ENCODE results near the gene ATF7IP2. TPM values are rescaled to one million over a fixed set of nuclear protein-coding genes. Genes with fewer than 3 reads are reported as not detected.
"Not testable (repeated sequence)": the region's sequence is repeated elsewhere in the genome, so short reads cannot be mapped to it uniquely, and the experiment has no call there.

ATF7IP2 gene
- total RNA-seq (10 to 100 TPM in 3 of 4 donors, 1 to 10 TPM in 1; 9.3 to 22.0 (median 14.3) TPM), polyA plus RNA-seq (10 to 100 TPM in 2 of 3 donors, 1 to 10 TPM in 1; 3.7 to 17.1 (median 10.2) TPM)

- peak; percentile 88 for DNase-seq
- TF ChIP-seq POLR2A (IDR thresholded peaks at IDR 0.05) (peak; percentile 19 to 34), EP300 (IDR thresholded peaks at IDR 0.05) (no peak), POLR2AphosphoS5 (IDR thresholded peaks at IDR 0.05) (peak; percentile 53 to 92 (median 78)), CTCF (IDR thresholded peaks at IDR 0.05) (no peak)
- intact Hi-C loops (cut with DNase I), result loop anchor here (5.0 to 10.0 kb wide), 3 partner anchors 44 to 359 kb away; partner anchors contain the start of gene NUBP1
- Histone ChIP-seq H3K36me3 (no peaks in the 10 kb centered on the region), H3K9me3 (no peaks in the 10 kb centered on the region), H3K27ac (peak within 1 kb of the TSS; percentile 67 to 81 (median 74)), H3K27me3 (no peaks in the 10 kb centered on the region), H3K4me3 (peak within 1 kb of the TSS; percentile 53 to 67 (median 60)), H3K4me1 (peaks cover 0 to 14% (median 5%) of the 10 kb centered on the region in 4 donors)
- WGBS, 2 donors, result 5 to 17% methylated on average over 66 of the region's 66 CpGs
These were observed at the start of gene ATF7IP2 for GRCh38 chr16:10385725-10386516. ATF7IP2 (plus strand) TSS chr16:10386061; CDS start chr16:10430621, 44,560 bp downstream.

GRCh38 chr16:10338426-10338825 is 47.4 kb upstream of the ATF7IP2 start:
- Histone ChIP-seq H3K36me3 (no peaks in the 10 kb centered on the region), H3K9me3 (peaks cover 3 to 14% (median 6%) of the 10 kb centered on the region in 4 donors), H3K4me1 (peaks cover 0 to 30% (median 15%) of the 10 kb centered on the region in 4 donors), H3K27ac (peak overlapping the region in 3 of 4 donors; percentile 26 to 58 (median 47)), H3K4me3 (no peak overlapping the region), H3K27me3 (no peaks in the 10 kb centered on the region)
- TF ChIP-seq POLR2AphosphoS5 (IDR thresholded peaks at IDR 0.05) (peak; percentile 48 to 91 (median 79)), EP300 (IDR thresholded peaks at IDR 0.05) (no peak)
- WGBS, 2 donors, result 64 to 77% methylated on average over 2 of the region's 2 CpGs
- intact Hi-C loops (cut with DNase I), result no loop called here
- peak; percentile 71 for DNase-seq

- WGBS, 2 donors, result 79 to 89% methylated on average over 8 of the region's 8 CpGs
- no peak for TF ChIP-seq CTCF (IDR thresholded peaks at IDR 0.05)
- no peak for TF ChIP-seq EP300 (IDR thresholded peaks at IDR 0.05)
- peaks cover 0 to 33% (median 15%) of the 10 kb centered on the region in 4 donors for H3K4me1 ChIP-seq
- H3K27ac ChIP-seq, result no peak overlapping the region
- H3K9me3 ChIP-seq, result peaks cover 6 to 14% (median 7%) of the 10 kb centered on the region in 4 donors
- H3K4me3 ChIP-seq, result no peak overlapping the region
- H3K27me3 ChIP-seq, result no peaks in the 10 kb centered on the region
- intact Hi-C loops (cut with DNase I), result loop anchor here (5.0 kb wide), 1 partner anchor 47 kb away; the partner anchor contains the start of gene ATF7IP2
- no peak for DNase-seq
- no peaks in the 10 kb centered on the region for H3K36me3 ChIP-seq
These were observed 45.8 kb upstream of the ATF7IP2 start for GRCh38 chr16:10339777-10340732.

GRCh38 chr16:10343124-10343760 is 42.6 kb upstream of the ATF7IP2 start:
- no peaks in the 10 kb centered on the region for H3K27me3 ChIP-seq
- H3K4me1 ChIP-seq, result peaks cover 0 to 24% (median 5%) of the 10 kb centered on the region in 4 donors
- TF ChIP-seq CTCF (IDR thresholded peaks at IDR 0.05) (no peak), POLR2AphosphoS5 (IDR thresholded peaks at IDR 0.05) (peak in 1 of 4 donors; percentile 34)
- DNase-seq, result no peak
- intact Hi-C loops (cut with DNase I), result loop anchor here (5.0 kb wide), 1 partner anchor 44 kb away; the partner anchor contains the start of gene ATF7IP2
- no peaks in the 10 kb centered on the region for H3K36me3 ChIP-seq
- no peak overlapping the region for H3K4me3 ChIP-seq
- peaks cover 6 to 14% (median 7%) of the 10 kb centered on the region in 4 donors for H3K9me3 ChIP-seq
- WGBS, 2 donors, result 71 to 82% methylated on average over 9 of the region's 9 CpGs
- H3K27ac ChIP-seq, result peak overlapping the region in 3 of 4 donors; percentile 35 to 64 (median 55)

GRCh38 chr16:10344699-10345098 is 41.2 kb upstream of the ATF7IP2 start:
- not testable (repeated sequence) for H3K27ac ChIP-seq, H3K4me3 ChIP-seq, H3K36me3 ChIP-seq, DNase-seq, H3K9me3 ChIP-seq, H3K27me3 ChIP-seq
- WGBS, 2 donors, result 85 to 95% methylated on average over 1 of the region's 1 CpG
- peaks cover 0 to 22% (median 2%) of the 10 kb centered on the region in 4 donors for H3K4me1 ChIP-seq
- intact Hi-C loops (cut with DNase I), result loop anchor here (5.0 kb wide), 1 partner anchor 43 kb away; the partner anchor contains the start of gene ATF7IP2

Data from sigmoid colon (tissue), 7 donors.